Activated CD4-positive, CD25-positive, alpha-beta regulatory T cell treated with anti-CD3 and anti-CD28 coated beads, Interleukin-2, amount 50 U/mL, for 24 hours (primary cell): ENCODE results near the gene ABCA2.
"Not testable (repeated sequence)": the region's sequence is repeated elsewhere in the genome, so short reads cannot be mapped to it uniquely, and the experiment has no call there.

Experiments
- ATAC-seq, 2 donors: fragments of 150-1000 bp; cut with Tn5 transposase; one replicate each; pipeline ENCODE4 v1.10.0; 2021; ENCODE audit warnings: mild to moderate bottlenecking in 1 of 2, moderate library complexity in 1 of 2

ABCA2 gene

DNA sequence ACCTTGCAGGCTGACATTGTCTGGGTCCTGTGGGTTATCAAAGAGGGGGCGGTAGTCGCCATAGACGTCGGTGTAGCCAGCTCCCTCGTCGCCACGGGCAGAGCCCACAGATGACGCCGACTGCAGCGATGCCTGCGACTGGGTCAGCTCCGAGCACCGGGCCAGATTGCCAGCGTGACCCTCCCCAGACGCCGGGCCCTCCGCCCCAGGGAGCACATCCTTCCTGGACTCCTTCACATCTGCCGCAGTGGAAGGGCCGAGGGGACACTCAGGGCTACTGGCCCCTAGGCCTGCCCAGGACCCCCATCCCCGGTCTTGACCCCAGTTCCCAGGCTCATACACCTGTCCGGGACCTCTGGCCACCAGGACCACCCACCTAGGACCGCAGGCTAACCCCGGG is 13.9 kb downstream of the ABCA2 start:
- no peak for ATAC-seq

DNA sequence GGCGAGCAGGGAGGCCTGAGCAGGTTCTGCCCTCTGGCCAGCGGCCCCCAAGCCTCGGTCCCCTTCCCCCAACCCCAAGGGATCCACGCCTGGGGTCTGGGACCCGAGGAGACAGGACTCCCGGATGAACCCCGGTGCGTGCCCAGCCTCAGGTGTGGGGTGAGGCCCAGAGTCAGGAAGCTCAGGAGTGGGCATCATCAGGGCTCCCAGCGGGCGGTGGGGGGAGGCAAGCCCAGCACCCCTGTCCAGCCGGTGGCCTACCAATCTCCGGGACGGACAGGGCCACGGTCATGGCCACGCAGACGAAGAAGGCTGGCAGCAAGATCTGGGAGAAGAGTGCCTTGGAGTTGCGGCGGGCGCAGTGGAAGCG is 14.5 kb downstream of the ABCA2 start:
- no peak for ATAC-seq

DNA sequence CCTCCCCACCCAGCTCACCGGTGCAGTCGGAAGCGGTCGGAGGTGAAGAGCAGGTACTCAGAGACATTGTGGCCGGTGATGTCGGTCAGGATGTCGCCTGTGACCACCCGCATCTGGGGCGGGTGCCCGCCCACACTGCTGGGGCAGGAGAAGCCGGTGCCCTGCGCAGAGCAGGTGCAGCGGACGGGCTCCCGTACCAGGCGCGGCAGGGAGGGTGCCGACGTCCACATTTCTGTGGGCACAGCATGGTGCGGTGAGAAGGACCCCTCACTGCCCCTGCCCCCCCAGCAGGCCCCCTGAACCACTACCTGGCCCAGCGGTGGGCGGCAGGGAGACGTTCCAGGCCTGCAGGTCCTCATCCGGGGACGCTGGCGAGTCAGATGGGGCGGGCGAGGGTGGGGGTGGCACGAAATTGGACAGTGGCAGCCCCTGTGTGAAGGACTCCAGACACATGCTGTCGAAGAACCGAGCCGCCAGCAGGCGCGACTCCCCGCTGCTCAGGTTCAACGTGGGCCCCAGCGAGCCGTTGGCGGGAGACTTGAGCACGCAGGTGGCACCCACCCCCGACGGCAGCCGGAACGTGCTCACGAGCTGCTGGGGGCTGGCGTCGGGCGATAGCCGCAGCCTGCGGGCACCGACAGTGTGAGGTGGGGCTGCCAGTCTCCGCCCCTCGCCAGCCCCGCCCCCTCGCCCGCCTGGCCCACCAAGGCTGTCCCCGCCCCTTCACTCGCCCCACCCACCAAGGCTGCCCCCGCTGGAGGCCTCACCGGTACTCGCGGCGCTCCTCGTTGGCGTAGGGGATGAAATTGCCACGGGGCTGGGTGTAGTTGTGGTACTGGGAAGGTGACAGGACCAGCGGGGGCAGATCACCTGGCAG is 15.1 kb downstream of the ABCA2 start:
- no peak for ATAC-seq

DNA sequence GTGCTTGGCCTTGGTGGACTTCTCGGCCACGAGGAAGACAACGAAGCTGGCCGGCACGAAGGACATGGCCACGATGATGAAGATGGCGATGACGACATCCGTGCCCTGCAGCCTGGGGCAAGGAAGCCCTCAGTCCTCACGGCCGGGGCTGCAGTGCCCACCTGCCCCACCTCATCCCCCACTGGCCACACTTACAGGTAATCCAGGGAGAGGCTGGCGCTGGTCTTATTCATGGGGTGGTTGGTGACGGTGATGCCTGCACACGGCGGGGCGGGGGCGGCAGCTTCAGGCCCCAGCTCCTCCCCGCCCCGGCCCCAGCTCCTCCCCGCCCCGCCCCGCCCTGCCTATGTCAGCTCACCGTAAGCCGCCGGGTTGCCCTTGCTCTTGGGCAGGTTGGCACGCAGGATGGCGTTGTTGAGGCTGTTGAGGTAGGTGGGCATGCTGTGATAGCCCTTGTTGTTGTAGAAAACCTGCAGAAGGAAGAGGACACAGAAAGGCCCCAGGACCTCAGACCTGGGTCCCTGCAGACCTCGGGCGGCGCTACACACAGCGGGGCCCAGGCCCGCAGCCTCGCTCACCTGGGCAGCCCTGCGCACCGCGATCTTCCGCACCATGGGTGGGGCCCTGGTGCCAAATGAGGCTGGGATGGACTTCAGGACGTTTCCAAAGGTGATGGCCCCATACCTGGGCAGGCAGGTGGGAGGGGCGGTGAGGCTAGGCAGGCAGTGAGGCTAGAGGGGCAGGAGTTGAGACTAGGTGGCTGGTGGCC is 15.9 kb downstream of the ABCA2 start:
- ATAC-seq: no peak

DNA sequence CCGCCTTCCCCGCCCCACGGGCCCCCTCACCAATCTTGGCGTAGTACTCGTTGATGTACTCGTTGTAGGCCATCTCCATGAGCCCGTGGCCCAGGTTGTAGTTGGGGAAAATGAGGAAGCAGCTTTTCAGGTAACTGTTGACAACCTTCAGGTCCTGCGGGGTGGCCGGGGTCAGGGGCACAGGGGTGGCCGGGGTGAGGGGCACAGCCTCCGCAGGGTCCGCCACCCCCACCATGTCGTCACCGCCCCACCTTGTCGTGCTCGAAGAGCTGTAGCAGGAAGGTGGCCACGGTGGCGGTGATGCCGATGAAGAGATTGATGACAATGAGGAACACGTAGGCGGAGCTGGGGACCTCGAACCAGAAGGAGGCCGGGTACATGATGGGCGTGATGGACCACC is 16.9 kb downstream of the ABCA2 start:
- ATAC-seq: no peak

DNA sequence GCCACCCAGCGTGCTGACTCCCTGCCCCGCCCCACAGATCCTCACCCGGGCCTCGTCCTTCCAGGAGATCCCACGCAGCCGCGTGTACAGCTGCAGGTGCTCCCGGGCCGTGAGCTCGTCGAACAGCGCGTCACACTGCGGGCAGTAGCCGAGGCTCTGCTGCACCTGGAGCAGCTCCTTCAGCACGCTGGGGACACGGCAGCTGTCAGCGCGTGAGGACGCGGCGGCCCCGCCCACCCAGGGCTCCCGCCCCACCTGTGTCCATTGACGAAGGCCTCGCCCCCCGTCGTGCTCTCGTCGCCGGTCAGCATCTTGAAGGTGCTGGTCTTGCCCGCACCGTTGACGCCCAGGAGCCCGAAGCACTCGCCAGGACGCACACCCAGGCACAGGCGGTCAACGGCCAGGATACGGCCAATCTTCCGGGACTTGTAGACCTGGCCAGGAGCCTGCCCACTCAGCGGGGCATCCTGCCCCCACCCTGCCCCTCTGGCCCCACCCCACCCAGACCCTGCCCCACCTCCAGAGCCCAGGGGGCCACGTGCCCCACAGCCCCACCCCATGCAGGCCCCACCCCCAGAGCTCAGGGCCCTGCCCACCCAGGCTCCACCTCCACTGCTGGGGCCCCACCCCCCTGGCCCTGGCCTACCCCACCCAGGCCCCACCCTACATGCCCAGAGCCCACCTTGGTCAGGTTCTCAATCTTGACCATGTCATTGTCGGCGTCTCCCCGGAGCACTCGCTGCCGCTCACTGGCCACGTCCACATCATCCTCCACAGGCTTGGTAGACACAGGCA is 17.9 kb downstream of the ABCA2 start:
- ATAC-seq: no peak

DNA sequence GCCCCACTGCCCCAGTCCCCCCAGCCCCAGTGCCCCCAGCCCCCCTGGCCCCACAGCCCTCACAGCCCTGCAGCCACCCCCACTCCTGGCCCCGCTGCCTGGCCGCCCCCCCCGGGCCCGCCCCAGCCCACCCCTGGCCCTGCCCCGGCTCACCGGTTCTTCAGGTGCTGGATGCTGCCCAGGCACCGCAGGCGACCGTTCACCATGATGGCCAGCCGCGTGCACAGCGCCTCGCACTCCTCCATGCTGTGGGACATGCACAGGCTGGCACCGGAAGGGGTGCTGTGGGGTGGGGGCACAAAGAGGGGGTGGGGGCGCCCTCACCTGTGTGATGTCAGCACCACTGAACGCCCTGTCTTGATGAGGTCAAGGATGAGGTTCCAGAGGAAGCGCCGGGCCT is 18.8 kb downstream of the ABCA2 start:
- ATAC-seq: no peak

DNA sequence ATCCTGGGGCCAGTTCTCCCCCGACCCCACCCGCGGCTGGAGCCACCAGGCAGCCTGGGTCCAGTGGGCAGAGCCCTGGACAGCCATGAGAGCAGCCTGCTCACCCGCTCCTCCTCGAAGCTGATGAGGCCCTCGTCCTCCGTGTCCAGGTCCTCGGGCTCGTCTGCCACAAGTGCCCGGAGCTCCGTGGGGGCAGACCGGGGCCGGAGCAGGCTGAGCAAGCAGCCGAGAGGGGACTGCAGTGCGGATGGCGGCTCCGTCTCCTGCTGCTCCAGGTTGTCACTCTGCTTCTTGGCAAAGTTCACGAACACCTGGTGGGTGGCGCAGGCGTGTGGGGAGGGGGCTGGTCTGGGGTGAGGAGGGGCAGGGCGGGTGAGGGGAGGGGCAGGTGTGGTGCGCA is 19.7 kb downstream of the ABCA2 start:
- no peak for ATAC-seq

DNA sequence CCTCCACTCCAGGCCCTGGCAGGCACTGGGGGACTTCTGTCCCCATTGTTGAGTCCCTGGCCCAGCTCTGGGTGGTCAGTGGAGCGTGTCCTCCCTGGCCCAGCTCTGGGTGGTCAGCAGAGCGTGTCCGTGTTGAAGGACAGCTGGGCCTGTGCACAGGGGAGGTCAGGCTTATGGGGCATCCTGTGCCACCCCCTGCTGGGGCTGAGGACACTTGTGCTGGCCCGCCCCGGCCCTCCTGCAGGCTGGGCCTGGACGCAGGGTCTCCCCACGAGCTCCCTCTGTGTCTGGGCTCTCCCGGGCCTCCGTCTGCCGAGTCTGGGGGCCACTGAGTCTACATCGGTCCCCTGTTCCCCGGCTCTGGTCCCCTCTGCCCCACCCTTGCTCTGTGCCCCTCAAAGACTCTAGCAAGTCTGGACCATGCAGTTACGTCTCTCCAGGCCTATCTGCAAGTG is 20.2 kb downstream of the ABCA2 start:
- no peak for ATAC-seq

DNA sequence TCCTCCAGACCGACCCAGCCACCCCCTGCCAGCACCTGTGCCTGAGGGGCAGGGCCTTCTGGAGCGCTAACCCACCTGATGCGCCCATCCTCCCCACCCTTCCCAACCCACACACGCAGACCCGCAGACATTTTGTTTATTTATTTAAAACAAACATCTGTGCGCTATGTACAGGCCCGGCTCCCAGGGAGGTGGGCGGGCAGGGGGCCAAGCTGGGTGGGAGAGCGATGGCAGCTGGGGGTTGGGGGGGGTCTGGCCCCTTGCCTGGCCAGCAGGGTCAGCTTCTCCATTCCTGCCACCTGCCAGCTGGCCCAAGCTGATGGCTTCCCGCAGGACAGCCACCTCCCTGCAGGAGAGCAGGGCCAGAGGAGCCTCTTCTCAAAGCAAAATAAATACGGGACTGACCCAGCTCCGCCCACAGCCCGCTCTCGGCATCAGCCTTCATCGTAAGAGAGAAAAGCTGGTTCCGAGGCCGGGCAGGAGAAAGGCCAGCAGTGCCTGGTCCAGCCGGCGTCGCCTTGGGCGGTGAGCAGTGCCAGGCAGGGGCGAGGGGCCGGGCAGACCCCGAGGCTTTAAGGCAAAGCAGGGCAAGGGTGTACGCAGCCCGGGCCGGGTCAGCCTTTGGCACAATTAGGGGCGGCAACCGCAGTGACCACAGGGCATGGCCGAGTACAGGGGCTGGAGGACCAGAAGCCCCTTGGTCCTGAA is 20.8 kb downstream of the ABCA2 start:
- no peak for ATAC-seq

DNA sequence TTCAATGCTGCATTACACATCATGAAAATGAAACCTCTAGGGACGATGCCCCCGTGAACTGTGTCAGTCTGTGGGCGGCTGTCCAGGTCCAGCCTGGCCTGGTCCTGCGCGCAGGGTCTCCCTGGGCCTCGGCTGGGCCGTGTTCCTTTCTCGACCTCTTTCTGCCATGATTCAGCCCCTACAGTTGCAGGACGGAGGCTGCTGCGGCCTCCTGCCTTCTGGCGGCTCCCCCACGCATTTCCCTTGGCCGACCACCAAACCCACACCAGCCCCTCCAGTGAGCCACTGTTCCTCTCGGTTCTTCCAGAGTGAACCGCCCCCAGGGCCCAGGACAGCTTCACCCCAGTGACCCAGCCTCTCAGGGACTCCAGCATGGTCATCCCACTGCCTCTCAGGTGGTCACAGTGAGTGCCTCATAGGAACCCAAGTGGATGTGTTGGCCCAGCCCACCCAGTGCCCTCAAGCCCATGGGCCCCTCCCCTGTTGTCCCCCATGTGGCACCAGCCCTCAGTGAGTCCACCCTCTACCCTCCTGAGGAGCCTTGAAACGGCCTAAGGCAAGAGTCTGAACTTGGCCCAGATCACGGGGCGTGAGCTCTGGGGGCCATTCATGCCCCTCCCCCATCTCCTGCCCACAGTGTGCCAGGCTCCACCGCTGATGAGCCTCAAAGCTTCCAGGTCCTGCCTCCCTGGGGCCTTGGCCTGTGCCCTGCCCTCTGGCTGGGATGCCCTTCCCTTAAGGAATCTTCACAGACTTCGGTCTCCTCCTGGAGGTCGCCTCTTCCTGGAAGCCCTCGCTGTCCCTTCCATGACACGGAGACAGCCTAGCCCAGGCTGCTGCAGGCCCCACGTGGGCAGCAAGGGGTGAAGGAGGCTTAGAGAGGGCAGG is 21.7 kb downstream of the ABCA2 start:
- ATAC-seq: no peak

DNA sequence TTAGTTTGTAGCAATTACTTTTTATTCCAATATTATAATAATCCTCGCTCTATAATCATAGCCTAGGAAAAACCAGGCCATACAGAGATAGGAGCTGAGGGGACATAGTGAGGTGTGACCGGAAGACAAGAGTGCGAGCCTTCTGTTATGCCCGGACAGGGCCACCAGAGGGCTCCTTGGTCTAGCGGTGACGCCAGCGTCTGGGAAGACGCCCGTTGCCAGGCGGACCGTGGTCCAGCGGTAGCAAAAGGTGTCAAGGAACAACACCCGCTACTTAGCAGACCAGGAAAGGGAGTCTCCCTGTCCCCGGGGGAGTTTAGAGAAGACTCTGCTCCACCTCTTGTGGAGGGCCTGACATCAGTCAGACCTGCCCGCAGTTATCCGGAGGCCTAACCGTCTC is 23.8 kb downstream of the ABCA2 start:
- not testable (repeated sequence) for ATAC-seq

DNA sequence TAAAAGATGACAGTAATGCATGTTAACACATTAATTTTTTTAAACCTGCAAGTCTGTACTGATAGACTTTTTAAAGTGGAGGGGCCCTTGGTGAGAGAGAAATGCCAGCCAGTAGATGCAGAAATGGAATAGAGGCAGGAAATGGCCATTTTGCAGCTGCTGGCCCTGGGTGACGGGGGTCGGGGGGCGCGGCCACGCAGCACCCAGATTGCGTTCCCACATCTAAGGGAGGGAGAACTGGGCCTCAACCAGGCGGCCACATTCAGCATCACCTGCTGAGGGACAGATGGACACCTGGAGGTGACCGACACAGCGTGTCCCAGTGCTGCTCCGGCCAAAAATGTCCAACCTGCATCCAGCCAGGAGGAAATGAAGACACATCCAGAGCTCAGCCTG is 25.4 kb downstream of the ABCA2 start:
- ATAC-seq: no peak

DNA sequence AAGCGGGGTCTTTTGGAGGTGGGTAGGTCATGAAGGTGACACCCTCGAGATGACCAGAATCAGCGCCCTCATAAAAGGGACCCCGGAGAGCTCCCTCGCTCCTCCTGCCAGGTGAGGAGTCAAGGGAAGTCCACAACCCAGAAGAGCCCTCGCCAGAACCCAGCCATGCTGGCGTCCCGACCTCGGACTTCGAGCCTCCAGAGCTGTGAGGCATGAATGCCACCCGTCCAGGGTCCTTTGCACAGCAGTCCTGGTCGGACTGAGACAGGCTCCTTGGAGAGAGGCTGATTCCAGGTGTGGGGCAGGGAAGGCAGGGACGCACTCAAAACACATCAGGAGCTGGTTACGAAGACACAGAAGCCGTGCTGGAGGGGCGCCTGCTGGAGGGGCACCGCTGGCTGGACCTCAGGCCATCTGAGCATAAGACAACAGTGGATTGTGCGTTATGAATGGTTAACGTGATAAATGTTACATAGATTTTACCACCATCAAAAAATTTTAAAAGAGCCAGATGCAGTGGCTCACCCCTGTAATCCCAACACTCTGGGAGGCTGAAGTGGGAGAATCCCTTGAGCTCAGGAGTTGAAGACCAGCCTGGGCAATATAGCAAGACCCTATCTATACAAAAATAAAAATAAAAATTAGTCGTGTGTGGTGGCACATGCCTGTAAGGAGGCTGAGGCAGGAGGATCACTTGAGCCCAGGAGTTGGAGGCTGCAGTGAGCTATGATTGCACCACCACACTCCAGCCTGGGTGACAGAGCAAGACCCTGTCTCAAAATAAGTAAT is 26.0 kb downstream of the ABCA2 start:
- ATAC-seq: no peak

DNA sequence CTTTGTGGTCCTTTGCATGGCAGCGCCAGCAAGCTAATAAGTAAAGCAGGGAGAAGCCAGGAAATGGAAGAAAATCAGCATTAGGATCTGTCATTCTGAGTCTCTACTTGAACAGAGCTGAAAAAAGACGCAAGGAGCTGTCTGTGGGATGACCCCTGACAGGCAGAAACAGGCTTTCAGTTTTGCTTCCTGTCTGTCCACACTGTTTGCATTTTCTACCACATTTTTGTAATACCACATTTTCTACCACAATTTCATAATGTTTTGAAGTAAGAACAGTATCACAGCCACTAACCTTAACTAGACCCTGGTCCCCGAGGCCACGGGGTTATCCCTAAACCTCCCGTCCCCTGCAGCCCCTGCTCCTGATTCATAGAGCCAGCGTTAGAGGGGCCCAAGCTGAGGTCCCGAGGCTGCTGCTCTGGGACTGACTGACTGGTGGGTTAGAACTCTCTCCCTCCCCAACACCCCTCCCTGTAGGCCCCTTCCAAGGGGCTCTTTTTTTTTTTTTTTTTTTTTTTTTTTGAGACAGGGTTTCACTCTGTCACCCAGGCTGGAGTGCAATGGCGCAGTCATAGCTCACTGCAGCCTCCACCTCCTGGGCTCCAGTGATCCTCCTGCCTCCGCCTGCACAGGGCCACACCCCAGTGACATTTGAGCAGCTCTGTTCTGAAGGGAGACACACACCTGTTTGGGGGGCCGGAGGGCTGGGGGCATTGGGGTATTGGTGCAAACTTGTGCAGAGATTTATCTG is 27.7 kb downstream of the ABCA2 start:
- peak; percentile 56 to 66 for ATAC-seq

DNA sequence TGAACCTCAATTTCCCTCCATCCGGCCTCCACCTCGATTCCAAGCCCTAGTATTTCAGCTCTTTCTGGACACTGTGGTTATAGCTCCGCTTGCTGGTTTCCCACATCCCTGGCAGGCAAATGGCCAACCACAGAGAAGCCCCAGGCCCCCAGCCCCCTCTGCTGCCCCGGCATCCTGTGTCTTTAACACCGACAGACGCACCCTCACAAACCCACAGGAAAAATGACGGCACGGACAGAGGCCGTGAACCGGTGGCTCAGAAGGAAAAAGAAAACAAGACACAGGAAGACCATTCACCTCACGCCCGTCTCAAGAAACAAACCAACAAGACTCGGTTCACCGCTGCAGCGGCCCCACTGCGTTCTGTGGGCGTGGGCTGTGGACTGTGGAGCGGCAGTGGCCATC is 30.2 kb downstream of the ABCA2 start:
- ATAC-seq: no peak

DNA sequence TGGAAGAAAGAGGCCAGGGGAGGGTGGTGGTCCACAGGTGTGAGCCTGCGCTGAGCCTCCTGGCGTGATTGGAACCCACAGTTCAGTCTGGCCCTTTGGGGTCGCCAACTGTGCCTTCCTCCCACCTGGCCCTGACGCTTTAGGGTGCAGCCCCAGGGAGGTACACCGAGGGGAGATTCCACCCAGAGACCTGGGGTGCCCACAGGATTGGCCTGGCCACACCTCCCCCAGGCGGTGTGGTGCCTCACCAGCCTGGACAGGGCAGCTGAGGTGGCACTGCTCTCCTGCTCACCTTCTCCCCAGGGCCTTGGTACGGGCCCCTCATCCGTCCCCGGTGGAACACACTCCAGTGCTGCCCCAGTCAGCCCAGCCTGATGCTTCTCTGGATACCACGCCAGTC is 30.7 kb downstream of the ABCA2 start:
- no peak for ATAC-seq

DNA sequence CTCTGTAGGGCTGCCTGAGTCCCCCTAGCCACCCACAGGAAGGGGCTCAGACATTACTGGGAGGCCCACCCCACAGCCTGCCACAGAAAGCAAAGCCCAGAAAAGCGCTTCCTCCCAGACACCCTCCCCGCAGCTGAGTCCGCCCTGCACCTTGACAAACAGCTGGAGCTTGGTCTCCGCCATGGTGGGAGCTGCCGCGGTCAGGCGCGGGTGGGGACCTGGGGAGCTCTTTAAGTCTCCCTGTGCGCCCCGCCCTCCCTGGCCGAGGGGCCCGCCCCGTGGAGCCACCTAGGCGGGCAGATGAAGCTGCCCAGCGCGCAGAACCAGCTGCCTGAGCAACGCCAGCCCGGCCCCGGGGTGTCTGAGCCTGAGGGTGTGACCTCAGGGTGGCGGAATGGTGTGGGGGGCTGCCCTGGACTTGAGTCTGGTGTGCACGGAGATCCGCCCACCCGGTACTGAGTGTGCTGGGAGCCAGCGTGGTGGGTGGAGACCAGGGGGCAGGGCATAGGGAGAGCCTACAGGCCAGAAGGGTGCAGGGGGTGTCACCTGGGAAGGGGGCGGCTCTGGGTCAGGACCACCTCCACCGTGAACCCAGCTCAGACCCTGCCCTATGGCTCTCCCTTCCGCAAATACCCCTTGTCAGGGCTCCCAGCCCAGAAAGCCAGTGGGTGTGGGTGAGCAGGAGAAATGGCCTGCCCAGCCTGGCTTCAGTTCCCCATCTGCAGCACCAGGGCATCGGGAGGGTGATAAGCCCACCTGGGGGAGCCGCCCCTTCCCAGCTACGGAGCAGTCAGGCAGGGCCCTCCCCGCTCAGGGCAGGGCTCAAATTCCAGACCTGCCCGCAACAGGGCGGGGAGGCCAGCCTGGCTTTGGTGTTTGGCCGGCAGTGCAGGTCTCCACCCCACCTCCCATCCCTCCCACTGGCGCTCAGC is 31.4 kb downstream of the ABCA2 start, which contains the start of gene CLIC3:
Gene CLIC3, minus strand, starts transcription at position 208 of the 932 bp plus-strand sequence. Its CDS starts 25 bp downstream, at position 183.
- ATAC-seq: no peak
